Hepatocyte (in vitro differentiated cells): Measurements from ENCODE around the gene AK1.

Source experiments
- CTCF ChIP-seq: fragments of 200-600 bp; sonication (generic); IDR thresholded peaks from 2 replicates; pipeline ENCODE4 v1.5.1; 2016; ENCODE audit warnings: antibody characterized with exemption, mild to moderate bottlenecking; ENCODE audit not compliant: poor library complexity
- EZH2 ChIP-seq: fragments of 200-600 bp; sonication (generic); IDR thresholded peaks from 2 replicates; pipeline ENCODE4 v1.6.1; 2016; ENCODE audit warnings: antibody characterized with exemption, mild to moderate bottlenecking, borderline replicate concordance

DNA sequence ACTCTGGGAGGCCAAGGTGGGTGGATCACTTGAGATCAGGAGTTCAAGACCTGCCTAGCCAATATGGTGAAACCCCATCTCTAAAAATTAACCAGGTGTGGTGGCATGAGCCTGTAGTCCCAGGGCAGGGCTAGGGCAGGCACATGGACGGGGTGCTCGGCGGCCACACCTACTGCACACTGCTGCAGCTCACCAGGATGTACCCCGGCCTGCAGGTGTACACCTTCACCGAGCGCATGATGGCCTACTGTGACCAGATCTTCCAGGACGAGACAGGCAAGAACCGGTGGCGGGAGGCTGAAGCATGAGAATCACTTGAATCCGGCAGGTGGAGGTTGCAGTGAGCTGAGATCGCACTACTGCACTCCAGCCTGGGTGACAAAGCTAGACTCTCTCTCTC lies 36.2 kb upstream of the AK1 start:
- TF ChIP-seq CTCF (no peak), EZH2 (no peak)
